Lower leg skin (tissue), 3 donors: ENCODE data around the gene LRRC14B.

Experiments used
- CTCF ChIP-seq, 3 donors: fragments of 450-650 bp; IDR thresholded peaks; one replicate each; pipeline ENCODE4 v1.5.1; 2016; ENCODE audit warnings: antibody characterized with exemption in 3 of 3, mild to moderate bottlenecking in 3 of 3, moderate library complexity in 2 of 3
- POLR2A ChIP-seq, 2 donors: fragments of 450-650 bp; IDR thresholded peaks; one replicate each; pipeline ENCODE4 v1.6.1; 2016 to 2017; ENCODE audit warnings: antibody characterized with exemption in 2 of 2, mild to moderate bottlenecking in 1 of 2, moderate library complexity in 1 of 2

GRCh38 chr5:191949-192690, 825 bp downstream of the LRRC14B start:
- no peak for TF ChIP-seq CTCF (IDR thresholded peaks at IDR 0.05)
- TF ChIP-seq POLR2A (IDR thresholded peaks at IDR 0.05), result no peak
